HG03135 (cell line): ENCODE data around the gene NBPF6.
"Not testable (repeated sequence)": the region's sequence is repeated elsewhere in the genome, so short reads cannot be mapped to it uniquely, and the experiment has no call there.

Experiments used
- ATAC-seq: cut with Tn5 transposase; IDR thresholded peaks from one replicate; pipeline ENCODE4 v1.9.1; 2021; ENCODE audit warnings: mild to moderate bottlenecking, moderate library complexity; ENCODE audit not compliant: unreplicated experiment

Gene NBPF6, protein sequence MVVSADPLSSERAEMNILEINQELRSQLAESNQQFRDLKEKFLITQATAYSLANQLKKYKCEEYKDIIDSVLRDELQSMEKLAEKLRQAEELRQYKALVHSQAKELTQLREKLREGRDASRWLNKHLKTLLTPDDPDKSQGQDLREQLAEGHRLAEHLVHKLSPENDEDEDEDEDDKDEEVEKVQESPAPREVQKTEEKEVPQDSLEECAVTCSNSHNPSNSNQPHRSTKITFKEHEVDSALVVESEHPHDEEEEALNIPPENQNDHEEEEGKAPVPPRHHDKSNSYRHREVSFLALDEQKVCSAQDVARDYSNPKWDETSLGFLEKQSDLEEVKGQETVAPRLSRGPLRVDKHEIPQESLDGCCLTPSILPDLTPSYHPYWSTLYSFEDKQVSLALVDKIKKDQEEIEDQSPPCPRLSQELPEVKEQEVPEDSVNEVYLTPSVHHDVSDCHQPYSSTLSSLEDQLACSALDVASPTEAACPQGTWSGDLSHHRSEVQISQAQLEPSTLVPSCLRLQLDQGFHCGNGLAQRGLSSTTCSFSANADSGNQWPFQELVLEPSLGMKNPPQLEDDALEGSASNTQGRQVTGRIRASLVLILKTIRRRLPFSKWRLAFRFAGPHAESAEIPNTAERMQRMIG

GRCh38 chr1:108450043-108450442 lies at the start of gene NBPF6:
TSS of gene NBPF6 (plus strand) at chr1:108450343. CDS start at chr1:108450602, 259 bp downstream.
- not testable (repeated sequence) for ATAC-seq

DNA sequence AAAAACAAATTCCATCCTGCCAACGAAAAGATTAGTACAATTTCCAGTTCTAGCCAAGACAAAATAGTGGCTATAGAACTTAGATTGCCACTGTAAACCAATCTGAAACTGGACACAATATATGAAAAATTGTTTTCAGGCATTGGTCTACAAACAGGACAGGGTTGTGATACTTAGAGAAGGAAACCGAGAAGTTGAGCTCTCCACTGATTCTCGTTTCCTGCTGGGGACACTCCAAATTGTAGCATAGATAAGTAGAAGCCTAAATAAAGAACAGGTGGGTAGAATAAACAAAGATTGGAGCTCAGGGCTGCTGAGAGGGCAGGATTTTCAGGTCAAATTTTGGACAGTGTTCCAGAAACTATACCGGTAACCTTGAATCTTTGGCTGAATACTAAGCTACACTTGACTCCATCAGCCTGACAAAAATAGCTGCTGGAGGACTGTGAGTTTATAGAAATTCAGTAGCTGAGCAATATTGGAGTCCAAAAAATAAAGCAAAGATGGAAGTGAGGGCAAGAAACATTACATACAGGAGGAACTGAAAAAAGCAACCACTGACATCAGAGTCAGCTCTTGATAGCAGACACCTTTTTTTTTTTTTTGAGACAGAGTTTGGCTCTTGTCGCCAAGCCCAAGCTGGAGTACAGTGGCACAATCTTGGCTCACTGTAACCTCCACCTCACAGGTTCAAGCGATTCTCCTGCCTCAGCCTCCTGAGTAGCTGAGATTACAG lies 38.9 kb upstream of the NBPF6 start:
- not testable (repeated sequence) for ATAC-seq

- ATAC-seq = not testable (repeated sequence)
Observed at GRCh38 chr1:108420129-108420528, 30.0 kb upstream of the NBPF6 start.

- ATAC-seq = not testable (repeated sequence)
Observed at GRCh38 chr1:108421061-108421916, 28.9 kb upstream of the NBPF6 start.

DNA sequence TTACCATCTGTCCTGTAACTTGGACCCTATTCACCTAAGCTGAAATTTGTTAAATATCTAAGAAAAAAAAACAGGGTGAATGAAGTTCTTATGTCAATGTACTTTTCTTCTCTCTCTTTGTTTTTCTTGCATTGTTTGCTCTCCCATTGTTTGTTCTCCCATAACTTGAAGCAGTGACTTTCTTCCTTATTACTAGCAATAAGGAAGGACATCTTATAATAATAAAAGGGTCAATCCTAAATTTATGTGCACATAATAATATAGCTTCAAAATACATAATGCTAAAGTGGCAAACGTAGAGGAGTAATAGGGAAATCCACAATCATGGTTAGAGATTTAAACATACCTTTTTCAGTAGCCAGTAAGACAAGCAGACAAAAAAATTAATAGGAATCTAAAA lies 23.3 kb upstream of the NBPF6 start:
- not testable (repeated sequence) for ATAC-seq

DNA sequence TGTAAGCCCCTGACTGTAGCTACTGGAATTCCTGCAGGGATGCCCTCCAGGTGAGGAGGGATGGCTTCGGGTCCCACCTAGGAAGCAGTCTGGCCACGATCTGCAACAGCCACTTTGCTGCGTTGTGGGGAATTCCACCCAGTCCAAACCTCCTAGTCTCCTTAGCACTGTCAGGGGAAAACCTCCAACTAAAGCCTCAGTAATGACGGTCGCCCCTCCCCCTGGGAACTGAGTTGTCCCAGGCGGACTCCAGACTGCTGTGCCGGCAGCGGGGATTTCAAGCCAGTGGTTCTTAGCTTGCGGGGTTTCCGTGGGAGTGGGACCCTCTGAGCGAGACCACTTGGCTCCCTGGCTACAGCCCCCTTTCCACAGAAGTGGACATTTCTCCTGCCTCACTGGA lies 18.1 kb upstream of the NBPF6 start:
- not testable (repeated sequence) for ATAC-seq

DNA sequence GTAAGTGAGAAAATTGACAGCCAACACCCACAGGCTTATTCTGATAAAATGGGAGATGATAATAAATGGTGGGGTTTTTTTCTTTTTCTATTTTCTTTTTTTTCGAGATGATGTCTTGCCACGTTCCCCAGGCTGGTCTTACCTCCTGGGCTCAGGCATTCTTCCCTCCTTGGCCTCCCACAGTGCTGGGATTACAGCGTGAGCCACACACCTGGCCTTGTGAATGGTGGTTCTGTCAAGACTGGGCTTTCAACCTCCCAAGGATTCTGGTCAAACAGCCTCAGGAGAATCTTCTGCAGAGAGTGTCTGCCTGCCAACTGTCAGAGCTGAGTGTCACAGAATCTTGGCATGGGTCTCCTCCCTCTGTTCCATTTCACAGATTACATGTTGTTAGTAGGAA lies 16.7 kb upstream of the NBPF6 start:
- not testable (repeated sequence) for ATAC-seq

DNA sequence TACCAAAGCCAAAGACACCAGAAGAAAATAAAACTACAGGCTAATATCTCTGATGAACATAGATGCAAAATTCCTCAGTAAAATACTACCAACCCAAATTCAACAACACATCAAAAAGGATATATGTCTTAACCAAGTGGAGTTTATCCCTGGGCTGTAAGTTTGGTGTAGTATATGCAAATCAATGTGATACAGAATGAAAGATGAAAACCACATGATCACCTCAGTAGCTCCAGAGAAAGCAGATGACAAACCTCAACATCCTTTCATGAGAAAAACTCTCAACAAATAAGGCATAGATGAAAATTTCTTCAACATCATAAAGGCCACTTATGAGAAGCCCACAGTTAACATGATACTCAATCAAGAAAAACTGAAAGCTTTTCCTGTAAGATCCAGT lies 11.6 kb upstream of the NBPF6 start:
- peak; percentile 85 for ATAC-seq

DNA sequence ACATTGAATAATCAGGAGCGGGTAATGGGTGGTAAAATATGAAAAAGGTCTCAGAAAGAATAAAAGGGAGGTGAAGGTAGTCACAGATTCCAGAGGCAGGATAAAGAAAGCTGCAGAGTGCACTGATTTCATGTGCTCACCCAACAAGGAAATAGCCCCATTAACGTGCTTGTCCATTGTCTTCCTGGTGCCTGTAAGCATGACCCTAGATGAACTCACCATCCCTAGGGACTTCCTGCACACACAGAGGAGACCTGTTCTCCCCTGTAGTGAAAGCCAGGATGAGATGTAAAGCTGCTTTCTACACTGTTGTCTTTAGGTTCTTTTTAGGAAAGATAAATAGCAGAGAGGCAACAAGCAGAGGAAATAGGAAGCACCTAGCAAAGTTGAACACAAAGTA lies 4.4 kb downstream of the NBPF6 start:
- ATAC-seq = not testable (repeated sequence)

DNA sequence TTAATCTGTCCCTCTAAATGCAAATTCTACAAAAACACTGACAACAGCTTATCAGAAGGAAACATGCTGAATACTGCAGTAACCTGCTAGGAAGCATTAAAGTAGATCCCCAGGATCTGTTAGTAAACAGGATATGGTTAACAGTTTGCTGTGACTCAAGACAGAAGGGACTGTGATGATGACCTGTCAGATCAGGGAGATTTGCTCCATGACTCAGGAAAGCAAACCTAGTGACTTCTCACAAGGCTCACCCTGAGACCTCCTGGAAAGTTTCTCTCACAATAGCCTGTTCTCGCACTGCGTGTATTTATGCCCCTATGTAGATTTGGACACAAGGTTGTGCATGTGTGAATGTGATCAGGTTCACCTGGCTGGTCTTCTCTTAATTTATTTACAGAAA lies 8.5 kb downstream of the NBPF6 start:
- ATAC-seq = not testable (repeated sequence)

DNA sequence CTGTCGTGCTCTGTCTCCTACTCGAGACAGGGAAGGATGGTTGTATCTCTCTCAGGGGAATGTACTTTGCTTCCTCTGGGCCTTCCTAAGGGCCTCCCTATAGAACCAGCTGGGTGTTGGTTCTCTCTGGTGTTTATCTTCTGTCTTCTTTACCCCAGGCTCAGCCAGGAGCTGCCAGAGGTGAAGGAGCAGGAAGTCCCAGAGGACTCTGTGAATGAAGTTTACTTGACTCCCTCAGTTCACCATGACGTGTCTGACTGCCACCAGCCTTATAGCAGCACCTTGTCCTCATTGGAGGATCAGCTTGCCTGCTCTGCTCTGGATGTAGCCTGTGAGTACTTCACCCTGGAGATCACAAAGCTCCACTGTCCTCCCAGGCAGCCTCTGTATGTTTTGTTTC lies 11.6 kb downstream of the NBPF6 start:
- ATAC-seq = not testable (repeated sequence)

- not testable (repeated sequence) for ATAC-seq
Observed at GRCh38 chr1:108463962-108464361, 13.8 kb downstream of the NBPF6 start.

- not testable (repeated sequence) for ATAC-seq
Observed at GRCh38 chr1:108466166-108466565, 16.0 kb downstream of the NBPF6 start.

DNA sequence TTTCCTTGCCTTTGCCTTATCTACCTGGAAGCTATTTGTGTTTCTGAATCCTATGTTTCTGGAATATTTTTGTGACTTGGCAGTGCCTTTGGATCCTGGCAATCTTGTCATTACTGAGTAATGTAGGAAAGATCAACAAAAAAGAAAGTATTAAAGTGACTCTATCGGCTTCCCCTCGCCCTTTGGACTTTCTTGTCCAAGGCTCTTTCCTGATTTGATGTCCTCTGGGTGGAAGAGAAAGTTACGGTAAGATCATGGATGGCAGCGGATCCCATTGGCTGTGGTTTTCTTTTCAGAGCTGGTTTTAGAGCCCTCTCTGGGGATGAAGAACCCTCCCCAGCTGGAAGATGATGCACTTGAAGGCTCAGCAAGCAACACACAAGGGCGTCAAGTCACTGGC lies 17.0 kb downstream of the NBPF6 start:
- not testable (repeated sequence) for ATAC-seq

DNA sequence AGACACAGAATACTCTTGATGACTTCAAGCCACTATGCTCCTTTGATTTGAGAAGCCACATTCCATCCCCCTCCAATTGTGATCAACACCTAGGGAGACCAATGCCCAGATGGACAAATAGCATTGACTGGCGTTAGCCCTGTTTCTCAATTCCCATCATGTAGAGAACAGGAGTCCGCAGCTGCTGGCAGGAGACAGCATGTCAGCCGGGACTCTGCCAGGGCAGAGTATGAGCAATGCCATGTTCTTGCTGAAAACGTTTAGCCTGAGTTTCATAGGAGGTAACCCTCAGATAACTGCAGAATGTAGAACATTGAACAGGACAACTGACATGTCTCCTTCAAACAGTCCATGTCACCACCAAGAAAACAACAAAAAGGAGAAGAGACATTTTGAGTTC lies 20.6 kb downstream of the NBPF6 start:
- not testable (repeated sequence) for ATAC-seq

DNA sequence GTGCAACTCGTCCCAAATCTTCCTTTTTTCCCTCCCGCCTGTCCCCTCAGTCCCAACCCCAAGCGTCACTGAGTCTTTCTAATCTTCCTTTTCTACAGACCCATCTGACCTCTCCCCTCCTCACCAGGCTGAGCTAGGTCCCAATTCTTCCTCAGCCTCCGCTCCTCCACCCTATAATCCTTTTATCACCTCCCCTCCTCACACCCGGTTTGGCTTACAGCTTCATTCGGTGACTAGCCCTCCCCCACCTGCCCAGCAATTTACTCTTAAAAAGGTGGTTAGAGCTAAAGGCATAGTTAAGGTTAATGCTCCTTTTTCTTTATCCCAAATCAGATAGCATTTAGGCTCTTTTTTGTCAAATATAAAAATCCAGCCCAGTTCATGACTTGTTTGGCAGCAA lies 24.4 kb downstream of the NBPF6 start:
- ATAC-seq = not testable (repeated sequence)

DNA sequence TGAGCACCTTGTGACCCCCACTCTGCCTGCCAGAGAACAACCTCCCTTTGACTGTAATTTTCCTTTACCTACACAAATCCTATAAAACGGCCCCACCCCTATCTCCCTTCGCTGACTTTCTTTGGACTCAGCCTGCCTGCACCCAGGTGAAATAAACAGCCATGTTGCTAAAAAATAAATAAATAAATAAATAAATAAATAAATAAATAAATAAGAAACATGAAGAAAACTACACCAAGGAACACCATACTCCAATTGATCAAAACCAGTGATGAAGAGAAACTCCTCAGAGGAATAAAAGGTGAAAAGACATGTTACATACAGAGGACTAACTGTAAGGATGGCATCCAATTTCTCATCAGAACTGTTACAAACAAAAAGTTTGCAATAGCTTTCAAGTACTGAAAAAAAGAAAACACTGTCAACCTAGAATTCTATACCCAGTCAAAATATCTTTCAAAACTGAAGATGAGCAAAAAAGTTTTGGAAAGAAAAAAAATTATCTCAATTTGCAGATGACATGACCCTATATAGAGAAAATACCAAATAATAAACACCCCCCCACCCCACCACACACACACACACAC lies 28.4 kb downstream of the NBPF6 start:
- no peak for ATAC-seq

DNA sequence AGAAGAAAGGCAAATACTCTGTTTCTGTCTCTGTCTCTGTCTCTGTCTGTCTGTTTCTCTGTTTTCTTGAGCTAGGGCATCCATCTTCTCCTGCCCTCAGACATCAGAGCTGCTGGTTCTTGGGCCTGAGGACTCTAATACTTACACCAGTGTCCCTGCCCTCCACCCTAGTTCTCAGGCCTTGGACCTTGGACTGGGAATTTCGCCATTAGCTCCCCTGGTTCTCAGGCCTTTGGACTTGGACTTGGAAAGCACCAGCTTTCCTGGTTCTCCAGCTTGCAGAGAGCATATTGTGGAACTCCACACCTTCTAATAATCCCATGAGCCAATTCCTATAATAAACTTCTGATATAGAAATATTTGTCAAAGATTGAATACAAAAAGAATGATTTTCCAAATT lies 32.6 kb downstream of the NBPF6 start:
- no peak for ATAC-seq

DNA sequence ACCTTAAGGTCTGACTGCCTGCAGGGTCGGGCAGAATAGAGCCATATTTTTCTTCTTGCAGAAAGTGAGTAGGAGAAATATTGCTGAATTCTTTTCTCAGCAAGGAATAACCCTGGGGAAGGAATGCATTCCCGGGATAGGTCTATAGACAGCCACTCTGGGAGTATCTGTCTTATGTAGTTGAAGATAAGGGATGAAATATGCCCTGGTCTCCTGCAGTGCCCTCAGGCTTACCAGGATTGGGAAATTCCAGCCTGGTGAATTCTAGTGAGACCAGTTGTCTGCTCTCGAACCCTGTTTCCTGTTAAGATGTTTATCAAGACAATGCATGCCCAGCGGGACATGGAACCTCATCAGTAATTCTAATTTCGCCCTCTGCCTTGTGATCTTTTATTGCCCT lies 35.8 kb downstream of the NBPF6 start:
- ATAC-seq = not testable (repeated sequence)

DNA sequence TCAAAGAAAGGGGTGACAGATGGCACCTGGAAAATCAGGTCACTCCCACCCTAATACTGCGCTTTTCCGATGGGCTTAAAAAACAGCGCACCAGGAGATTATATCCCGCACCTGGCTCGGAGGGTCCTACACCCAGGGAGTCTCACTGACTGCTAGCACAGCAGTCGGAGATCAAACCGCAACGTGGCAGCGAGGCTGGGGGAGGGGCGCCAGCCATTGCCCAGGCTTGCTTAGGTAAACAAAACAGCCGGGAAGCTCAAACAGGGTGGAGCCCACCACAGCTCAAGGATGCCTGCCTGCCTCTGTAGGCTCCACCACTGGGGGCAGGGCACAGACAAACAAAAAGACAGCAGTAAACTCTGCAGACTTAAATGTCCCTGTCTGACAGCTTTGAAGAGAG lies 36.6 kb downstream of the NBPF6 start:
- not testable (repeated sequence) for ATAC-seq
